Stomach (tissue), 4 donors: ENCODE data around the gene KDM4B.

Experiments
- EP300 ChIP-seq: sonication (generic); formaldehyde crosslinking; IDR thresholded peaks from one replicate; pipeline ENCODE4 v1.6.1; 2017; ENCODE audit warnings: antibody characterized with exemption
- POLR2A ChIP-seq, 4 donors: fragments of 450-650 bp; IDR thresholded peaks; one replicate each; pipeline ENCODE4 v1.6.1; 2016; ENCODE audit warnings: antibody characterized with exemption in 4 of 4, control low read depth in 2 of 4, mild to moderate bottlenecking in 1 of 4, moderate library complexity in 1 of 4
- POLR2AphosphoS5 ChIP-seq, 3 donors: sonication (generic); formaldehyde crosslinking; IDR thresholded peaks; one replicate each; pipeline ENCODE4 v1.6.1; 2016; ENCODE audit warnings: antibody characterized with exemption in 3 of 3
- TF ChIP-seq, protein P1 (sequence below), 7 experiments: fragments of 450-650 bp in 4 of 7; fragments of 200-600 bp in 3 of 7; sonication (generic) in 3 of 7; IDR thresholded peaks; one replicate each; pipeline ENCODE4 v1.5.1; 2016 to 2019; ENCODE audit warnings: antibody characterized with exemption in 7 of 7, control low read depth in 2 of 7, mild to moderate bottlenecking in 1 of 7

DNA sequence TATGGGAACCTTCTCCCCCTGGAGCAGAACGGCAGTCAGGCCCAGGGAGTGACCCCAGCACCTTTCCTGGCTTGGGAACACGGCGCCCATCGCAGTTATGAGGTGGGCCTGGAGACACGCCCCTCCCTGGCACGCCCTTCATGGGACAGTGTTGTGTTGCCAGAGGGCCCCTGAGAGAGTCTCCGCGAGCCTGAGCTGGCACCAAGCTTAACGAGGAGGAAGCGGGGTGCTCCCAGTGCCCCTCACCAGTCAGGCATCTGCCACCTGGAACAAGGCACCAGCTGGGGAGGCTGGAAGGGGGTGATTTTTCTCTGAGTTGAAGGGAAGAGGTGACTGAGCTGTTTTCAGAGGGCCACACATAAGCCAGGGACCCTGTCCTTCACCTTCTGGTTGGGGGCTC is 180.6 kb downstream of the KDM4B start:
- TF ChIP-seq, protein P1, sequence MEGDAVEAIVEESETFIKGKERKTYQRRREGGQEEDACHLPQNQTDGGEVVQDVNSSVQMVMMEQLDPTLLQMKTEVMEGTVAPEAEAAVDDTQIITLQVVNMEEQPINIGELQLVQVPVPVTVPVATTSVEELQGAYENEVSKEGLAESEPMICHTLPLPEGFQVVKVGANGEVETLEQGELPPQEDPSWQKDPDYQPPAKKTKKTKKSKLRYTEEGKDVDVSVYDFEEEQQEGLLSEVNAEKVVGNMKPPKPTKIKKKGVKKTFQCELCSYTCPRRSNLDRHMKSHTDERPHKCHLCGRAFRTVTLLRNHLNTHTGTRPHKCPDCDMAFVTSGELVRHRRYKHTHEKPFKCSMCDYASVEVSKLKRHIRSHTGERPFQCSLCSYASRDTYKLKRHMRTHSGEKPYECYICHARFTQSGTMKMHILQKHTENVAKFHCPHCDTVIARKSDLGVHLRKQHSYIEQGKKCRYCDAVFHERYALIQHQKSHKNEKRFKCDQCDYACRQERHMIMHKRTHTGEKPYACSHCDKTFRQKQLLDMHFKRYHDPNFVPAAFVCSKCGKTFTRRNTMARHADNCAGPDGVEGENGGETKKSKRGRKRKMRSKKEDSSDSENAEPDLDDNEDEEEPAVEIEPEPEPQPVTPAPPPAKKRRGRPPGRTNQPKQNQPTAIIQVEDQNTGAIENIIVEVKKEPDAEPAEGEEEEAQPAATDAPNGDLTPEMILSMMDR (IDR thresholded peaks at IDR 0.05) = no peak
- TF ChIP-seq POLR2AphosphoS5 (IDR thresholded peaks at IDR 0.05) (no peak), POLR2A (IDR thresholded peaks at IDR 0.05) (no peak), EP300 (no peak)
